Left lung (tissue), 10 donors: ENCODE measurements around the gene ZNF446. TPM values are rescaled to one million over a fixed set of nuclear protein-coding genes. Genes with fewer than 3 reads are reported as not detected.
A peak's percentile ranks its signal among the peaks of the same experiment; 100 is the strongest.

Source experiments
- ATAC-seq: fragments of 200-7000 bp; cut with Tn5 transposase; one replicate; pipeline ENCODE4 v1.9.1; 2020; ENCODE audit warnings: moderate library complexity
- DNase-seq, 4 donors: peaks; one replicate each; pipeline ENCODE4 v3.0.0-alpha.2; 2013 to 2020
- H3K27ac ChIP-seq, 2 donors: fragments of 200-600 bp; sonication (generic) in 1 of 2; one replicate each; pipeline versions ENCODE4 v1.5.0 to v1.8.0; 2020 to 2021
- H3K27me3 ChIP-seq, 2 donors: fragments of 200-600 bp; sonication (generic) in 1 of 2; one replicate each; pipeline versions ENCODE4 v1.5.0 to v1.8.0; 2020 to 2021
- H3K36me3 ChIP-seq, 2 donors: fragments of 200-600 bp; sonication (generic) in 1 of 2; one replicate each; pipeline versions ENCODE4 v1.5.0 to v1.8.0; 2020 to 2021
- H3K4me1 ChIP-seq, 2 donors: fragments of 200-600 bp; one replicate each; pipeline ENCODE4 v1.8.0; 2021
- H3K4me3 ChIP-seq, 2 donors: fragments of 200-600 bp; sonication (generic) in 1 of 2; one replicate each; pipeline versions ENCODE4 v1.5.0 to v1.8.0; 2020 to 2021; ENCODE audit warnings: mild to moderate bottlenecking in 1 of 2
- H3K9me3 ChIP-seq, 2 donors: fragments of 200-600 bp; sonication (generic) in 1 of 2; one replicate each; pipeline versions ENCODE4 v1.5.0 to v1.8.0; 2020 to 2021
- CTCF ChIP-seq, 2 donors: fragments of 200-600 bp; sonication (generic) in 1 of 2; IDR thresholded peaks; one replicate each; pipeline versions ENCODE4 v1.5.0 to v1.8.0; 2021; ENCODE audit warnings: antibody characterized with exemption in 2 of 2
- intact Hi-C, 2 donors: fragments of 100-400 bp; cut with DNase I; formaldehyde crosslinking; loops; one replicate each; pipeline versions ENCODE4 v1.11.2 to v1.14.2; 2022
- polyA plus RNA-seq, 6 donors: library from polyadenylated mRNA; unstranded; fragments of 120-200 nt; gene quantifications; one replicate each; pipeline ENCODE4 v1.2.1, GENCODE V29; 2013; ENCODE audit not compliant: insufficient read length in 6 of 6
- total RNA-seq, 2 donors: library from RNA; stranded (reverse); fragmentation: NEBNext Ultra II Directional; extraction: Animal tissue kit (Norgen Biotek cat#: 25700); gene quantifications; one replicate each; pipeline ENCODE4 v1.2.1, GENCODE V29; 2021
- donor health status: DM: no; HTN: yes; CAD: no.
- donor health status: DM: no; HTN: no; CAD: no.

The ZNF446 gene
- total and polyA plus RNA-seq, 8 donors: 6.2 to 16.9 (median 14.1) TPM

- peak overlapping the region; percentile 35 to 37 for H3K4me3 ChIP-seq
- intact Hi-C loops: no loop called here
- peaks cover 7 to 47% of the 10 kb centered on the region in 2 donors for H3K4me1 ChIP-seq
- peak; percentile 96 for ATAC-seq
- no peaks in the 10 kb centered on the region for H3K27me3 ChIP-seq
- H3K36me3 ChIP-seq: peaks cover 0 to 25% of the 10 kb centered on the region in 2 donors
- peak; percentile 73 to 99 (median 92) for DNase-seq
- H3K27ac ChIP-seq: peak overlapping the region; percentile 19 to 74
- H3K9me3 ChIP-seq: no peaks in the 10 kb centered on the region
- peak; percentile 89 to 97 for TF ChIP-seq CTCF (IDR thresholded peaks at IDR 0.05)
Observed at GRCh38 chr19:58513694-58514563, 37.8 kb downstream of the ZNF446 start.

- Histone ChIP-seq H3K4me1 (peaks cover 7 to 48% of the 10 kb centered on the region in 2 donors), H3K27ac (peak overlapping the region; percentile 19 to 74), H3K36me3 (peaks cover 0 to 25% of the 10 kb centered on the region in 2 donors), H3K4me3 (peak overlapping the region; percentile 35 to 37), H3K27me3 (no peaks in the 10 kb centered on the region), H3K9me3 (no peaks in the 10 kb centered on the region)
- DNase-seq (no peak), ATAC-seq (no peak)
- intact Hi-C loops: no loop called here
- no peak for TF ChIP-seq CTCF (IDR thresholded peaks at IDR 0.05)
Observed at GRCh38 chr19:58514564-58515022, 38.4 kb downstream of the ZNF446 start.

GRCh38 chr19:58515259-58515658 is 39.1 kb downstream of the ZNF446 start:
- Histone ChIP-seq H3K27ac (no peak overlapping the region), H3K27me3 (no peaks in the 10 kb centered on the region), H3K4me1 (peaks cover 7 to 50% of the 10 kb centered on the region in 2 donors), H3K9me3 (no peaks in the 10 kb centered on the region), H3K36me3 (peaks cover 0 to 25% of the 10 kb centered on the region in 2 donors), H3K4me3 (no peak overlapping the region)
- ATAC-seq (no peak), DNase-seq (no peak)
- intact Hi-C loops: no loop called here
- TF ChIP-seq CTCF (IDR thresholded peaks at IDR 0.05): no peak

GRCh38 chr19:58516246-58516836 is 40.2 kb downstream of the ZNF446 start:
- Histone ChIP-seq H3K4me1 (peaks cover 7 to 55% of the 10 kb centered on the region in 2 donors), H3K36me3 (peaks cover 0 to 25% of the 10 kb centered on the region in 2 donors), H3K4me3 (no peak overlapping the region), H3K9me3 (no peaks in the 10 kb centered on the region), H3K27ac (no peak overlapping the region), H3K27me3 (no peaks in the 10 kb centered on the region)
- no peak for TF ChIP-seq CTCF (IDR thresholded peaks at IDR 0.05)
- peak in 1 of 4 donors; percentile 73 for DNase-seq
- ATAC-seq: no peak
- intact Hi-C loops: no loop called here
